HepG2 (cell line): ENCODE results near the gene FIZ1. TPM values are rescaled to one million over a fixed set of nuclear protein-coding genes. Genes with fewer than 3 reads are reported as not detected.
A peak's percentile ranks its signal among the peaks of the same experiment; 100 is the strongest.

Experiments used
- BORCS8-MEF2B ChIP-seq: sonication (generic); formaldehyde crosslinking; IDR thresholded peaks from 2 replicates; pipeline ENCODE4 v1.8.0; 2022; ENCODE audit warnings: mild to moderate bottlenecking, missing genetic modification reagents
- IKZF4 ChIP-seq: sonication (generic); formaldehyde crosslinking; IDR thresholded peaks from 2 replicates; pipeline ENCODE4 v1.5.1; 2020; ENCODE audit warnings: borderline replicate concordance, mild to moderate bottlenecking, low read depth, missing genetic modification reagents; ENCODE audit errors: not compliant biosample characterization
- NR3C1 ChIP-seq: sonication (generic); formaldehyde crosslinking; IDR thresholded peaks from 2 replicates; pipeline ENCODE4 v1.4.0; 2020; ENCODE audit warnings: missing genetic modification reagents
- PRDM4 ChIP-seq: sonication (generic); formaldehyde crosslinking; IDR thresholded peaks from 2 replicates; pipeline ENCODE4 v1.9.0; 2021; ENCODE audit warnings: missing genetic modification reagents, borderline replicate concordance
- REST ChIP-seq, 2 experiments: IDR thresholded peaks; 2 replicates each; pipeline ENCODE4 v1.6.1; 2011 to 2012; ENCODE audit warnings: low read length in 2 of 2, borderline replicate concordance in 1 of 2, low read depth in 1 of 2, mild to moderate bottlenecking in 1 of 2, moderate library complexity in 1 of 2
- YEATS4 ChIP-seq: sonication (generic); formaldehyde crosslinking; IDR thresholded peaks from 2 replicates; pipeline ENCODE4 v1.4.0; 2020; ENCODE audit warnings: missing genetic modification reagents, borderline replicate concordance
- ZFYVE20 ChIP-seq: sonication (generic); formaldehyde crosslinking; IDR thresholded peaks from 2 replicates; pipeline ENCODE4 v1.8.0; 2023; ENCODE audit warnings: low read depth, mild to moderate bottlenecking, moderate library complexity, missing genetic modification reagents, borderline replicate concordance
- ZKSCAN1 ChIP-seq: fragments of 150-350 bp; IDR thresholded peaks from 2 replicates; pipeline ENCODE4 v1.6.1; 2014; ENCODE audit warnings: low read length
- ZNF138 ChIP-seq: sonication (generic); formaldehyde crosslinking; IDR thresholded peaks from 2 replicates; pipeline ENCODE4 v1.5.0; 2020; ENCODE audit warnings: mild to moderate bottlenecking, low read depth, missing genetic modification reagents
- ZNF407 ChIP-seq: sonication (generic); formaldehyde crosslinking; IDR thresholded peaks from one replicate; pipeline ENCODE4 v1.5.1; 2020; ENCODE audit warnings: mild to moderate bottlenecking, missing genetic modification reagents; ENCODE audit errors: not compliant biosample characterization
- ZNF672 ChIP-seq: sonication (generic); formaldehyde crosslinking; IDR thresholded peaks from 2 replicates; pipeline ENCODE4 v1.8.1; 2022; ENCODE audit warnings: missing genetic modification reagents
- ZNF839 ChIP-seq: sonication (generic); formaldehyde crosslinking; IDR thresholded peaks from 2 replicates; pipeline ENCODE4 v1.4.0; 2020; ENCODE audit warnings: missing genetic modification reagents, mild to moderate bottlenecking, borderline replicate concordance
- polyA plus RNA-seq, 8 experiments: library from polyadenylated mRNA; depleted of rRNA in 3 of 8; stranded (reverse) in 7 of 8; unstranded in 1 of 8; fragments of >200 nt; fragmentation: Illumina TruSeq in 4 of 8; extraction: Trizol in 4 of 8; gene quantifications; 2 replicates each; pipeline versions ENCODE4 v1.2.1 to v1.2.3, GENCODE V29; 2011 to 2016; ENCODE audit warnings: low read depth in 4 of 8, missing spikeins in 1 of 8, mixed read lengths in 1 of 8; ENCODE audit not compliant: insufficient read depth in 1 of 8
- total RNA-seq, 5 experiments: library from RNA; depleted of rRNA; stranded (reverse); fragments of >200 nt; fragmentation: Illumina TruSeq; extraction: Trizol; gene quantifications; 2 replicates each; pipeline ENCODE4 v1.2.3, GENCODE V29; 2016; ENCODE audit warnings: low read depth in 1 of 5

The FIZ1 gene
- total and polyA plus RNA-seq, 2 of the 13 experiments (the other 11 are each of a cell fraction or from before 2014, with no cell fraction given) = 3.6 to 5.9 TPM

DNA sequence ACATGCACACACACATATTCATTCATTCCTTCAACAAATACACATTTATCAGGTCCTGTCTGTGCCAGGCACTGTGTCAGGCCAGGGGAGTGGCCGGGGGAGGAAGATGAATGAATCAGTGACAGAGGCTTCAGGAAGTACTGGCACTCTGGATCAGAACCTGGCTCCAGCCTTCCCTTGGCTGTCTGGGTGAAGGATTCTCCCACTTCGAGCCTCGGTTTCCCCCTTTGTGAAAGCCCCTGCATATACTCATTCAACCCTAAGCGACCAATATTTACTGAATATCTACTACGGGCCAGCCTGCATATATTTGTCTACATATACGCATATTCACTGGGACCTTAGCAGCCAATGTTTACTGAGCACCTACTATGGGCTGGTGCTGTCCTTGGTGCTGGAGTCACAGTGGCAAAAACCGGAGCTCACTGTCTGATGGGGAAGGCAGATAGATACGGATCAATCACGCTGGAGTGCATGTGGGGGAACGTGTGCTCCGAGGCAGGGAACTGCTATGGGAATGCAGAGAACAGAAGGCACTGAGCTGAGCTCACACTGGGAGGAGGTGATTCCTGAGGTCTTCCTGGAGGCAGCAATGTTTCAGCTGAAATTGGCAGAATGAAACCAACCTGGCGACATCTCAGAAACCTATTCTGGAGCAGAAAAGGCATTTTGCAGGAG is 18.0 kb downstream of the FIZ1 start (continued):
- TF ChIP-seq ZNF407 (CRISPR knock-in tag) (no peak), ZNF672 (CRISPR knock-in tag) (no peak), ZKSCAN1 (peak; percentile 99), ZNF138 (CRISPR knock-in tag) (peak; percentile 47; the same call in 1 of the 2 replicates), REST (IDR thresholded peaks at IDR 0.05; ENCODE audit: borderline replicate concordance in 1 of 2, low read depth in 1 of 2, low read length in 2 of 2) (peak; percentile 95 to 99), NR3C1 (no peak), PRDM4 (CRISPR knock-in tag) (no peak), ZNF839 (CRISPR knock-in tag) (no peak), YEATS4 (peak; percentile 11; the same call in 1 of the 2 replicates), IKZF4 (CRISPR knock-in tag) (no peak), ZFYVE20 (CRISPR knock-in tag) (no peak), BORCS8-MEF2B (no peak)
